NCI-H774 (cell line): ENCODE results near the gene ZBP1.

Experiments
- DNase-seq: peaks from one replicate; lab custom pipeline; 2025; lab: John Stamatoyannopoulos, UW

The ZBP1 gene

GRCh38 chr20:57586370-57586793 is 33.8 kb downstream of the ZBP1 start:
- DNase-seq = no peak

- no peak for DNase-seq
Observed at GRCh38 chr20:57585466-57586213, 34.6 kb downstream of the ZBP1 start.

- no peak for DNase-seq
Observed at GRCh38 chr20:57584768-57585461, 35.3 kb downstream of the ZBP1 start.

GRCh38 chr20:57583289-57584257 is 36.7 kb downstream of the ZBP1 start:
- DNase-seq = no peak

- peak; percentile 28 for DNase-seq
Observed at GRCh38 chr20:57582432-57583288, 37.6 kb downstream of the ZBP1 start.

- no peak for DNase-seq
Observed at GRCh38 chr20:57582029-57582378, 38.2 kb downstream of the ZBP1 start.

GRCh38 chr20:57581202-57582028 is 38.8 kb downstream of the ZBP1 start:
- no peak for DNase-seq

GRCh38 chr20:57580478-57581201 is 39.6 kb downstream of the ZBP1 start:
- no peak for DNase-seq

GRCh38 chr20:57579898-57580447 is 40.3 kb downstream of the ZBP1 start:
- no peak for DNase-seq

GRCh38 chr20:57579331-57579897 is 40.8 kb downstream of the ZBP1 start:
- DNase-seq = no peak

GRCh38 chr20:57578476-57579165 is 41.6 kb downstream of the ZBP1 start:
- DNase-seq = no peak

GRCh38 chr20:57577679-57578475 is 42.3 kb downstream of the ZBP1 start:
- no peak for DNase-seq

- DNase-seq = no peak
Observed at GRCh38 chr20:57576617-57577550, 43.3 kb downstream of the ZBP1 start.

GRCh38 chr20:57576002-57576401 is 44.2 kb downstream of the ZBP1 start:
- DNase-seq = no peak

- DNase-seq = no peak
Observed at GRCh38 chr20:57574954-57575353, 45.3 kb downstream of the ZBP1 start.

GRCh38 chr20:57573894-57574293 is 46.3 kb downstream of the ZBP1 start:
- DNase-seq = no peak

- no peak for DNase-seq
Observed at GRCh38 chr20:57573242-57573641, 47.0 kb downstream of the ZBP1 start.
